B cell (primary cell): ENCODE measurements around the gene THADA. TPM values are rescaled to one million over a fixed set of nuclear protein-coding genes. Genes with fewer than 3 reads are reported as not detected.

Experiments
- ATAC-seq: fragments of 200-7000 bp; cut with Tn5 transposase; one replicate; pipeline ENCODE4 v1.10.0; 2021; ENCODE audit warnings: low read depth, mild to moderate bottlenecking, moderate number of reproducible peaks, moderate library complexity
- CTCF ChIA-PET: fragments of 350-600 bp; sonication (Branson Sonifier 250); formaldehyde crosslinking; loops from one replicate; lab custom pipeline; 2021; ENCODE audit warnings: antibody characterized with exemption, inconsistent platforms; lab: Charles Lee
- POLR2A ChIA-PET: fragments of 350-600 bp; sonication (Branson Sonifier 250); formaldehyde crosslinking; loops from one replicate; lab custom pipeline; 2021; ENCODE audit warnings: antibody characterized with exemption; lab: Charles Lee
- DNase-seq: peaks from one replicate; pipeline ENCODE4 v3.0.0; 2013
- H2AFZ ChIP-seq: 2 replicates; pipeline ENCODE4 v1.6.1; 2012; ENCODE audit warnings: mild to moderate bottlenecking, low read depth, low read length; ENCODE audit not compliant: insufficient read depth, poor library complexity, severe bottlenecking
- H3K27ac ChIP-seq, 2 donors: 1 replicate in 1 of 2; 2 replicates in 1 of 2; pipeline ENCODE4 v1.5.1; 2012 to 2013; ENCODE audit warnings: low read length in 2 of 2, mild to moderate bottlenecking in 2 of 2, moderate library complexity in 1 of 2
- H3K27me3 ChIP-seq, 4 experiments: fragments of 200-600 bp in 1 of 4; sonication (generic) in 1 of 4; replicated peaks in 1 of 4; 1 replicate in 2 of 4; 2 replicates in 2 of 4; pipeline versions ENCODE4 v1.6.1 to v1.7.0; 2013 to 2016; ENCODE audit warnings: low read length in 3 of 4, mild to moderate bottlenecking in 2 of 4, mixed read lengths in 1 of 4, moderate library complexity in 1 of 4; ENCODE audit not compliant: insufficient read depth in 4 of 4, control insufficient read depth in 3 of 4; ENCODE audit errors: control extremely low read depth in 1 of 4
- H3K36me3 ChIP-seq, 2 experiments: replicated peaks in 1 of 2; 1 replicate in 1 of 2; 2 replicates in 1 of 2; pipeline versions ENCODE4 v1.6.1 to v1.7.1; 2013; ENCODE audit warnings: low read length in 1 of 2; ENCODE audit not compliant: insufficient read depth in 2 of 2, control insufficient read depth in 1 of 2; ENCODE audit errors: control extremely low read depth in 1 of 2, extremely low read depth in 1 of 2
- H3K4me1 ChIP-seq, 2 donors: fragments of 200-600 bp in 1 of 2; sonication (generic) in 1 of 2; 1 replicate in 1 of 2; 2 replicates in 1 of 2; pipeline versions ENCODE4 v1.5.1 to v1.6.1; 2013 to 2017; ENCODE audit warnings: low read length in 2 of 2; ENCODE audit not compliant: control insufficient read depth in 2 of 2, insufficient read depth in 2 of 2
- H3K4me2 ChIP-seq: replicated peaks from 2 replicates; pipeline ENCODE3; 2012; ENCODE audit warnings: mild to moderate bottlenecking, low read depth, low read length; ENCODE audit not compliant: poor library complexity, severe bottlenecking
- H3K4me3 ChIP-seq, 5 experiments: fragments of 200-600 bp in 1 of 5; sonication (generic) in 1 of 5; 1 replicate in 3 of 5; 2 replicates in 2 of 5; pipeline versions ENCODE4 v1.5.1 to v1.7.0; 2011 to 2016; ENCODE audit warnings: low read length in 4 of 5, mild to moderate bottlenecking in 4 of 5, low read depth in 2 of 5, control low read depth in 1 of 5, moderate library complexity in 1 of 5; ENCODE audit not compliant: insufficient read depth in 1 of 5; ENCODE audit errors: control extremely low read depth in 1 of 5, extremely low read depth in 1 of 5
- H3K79me2 ChIP-seq: fragments of 200-600 bp; sonication (generic); one replicate; pipeline ENCODE4 v1.6.0; 2016; ENCODE audit warnings: low read length; ENCODE audit not compliant: control insufficient read depth, insufficient read depth
- H3K9ac ChIP-seq: fragments of 200-600 bp; sonication (generic); 2 replicates; pipeline ENCODE4 v1.6.1; 2017; ENCODE audit warnings: mild to moderate bottlenecking, low read length, moderate library complexity
- H3K9me3 ChIP-seq, 3 donors: one replicate each; pipeline versions ENCODE4 v1.6.1 to v1.7.1; 2013; ENCODE audit warnings: low read length in 2 of 3; ENCODE audit not compliant: control insufficient read depth in 2 of 3, insufficient read depth in 1 of 3; ENCODE audit errors: control extremely low read depth in 1 of 3
- H4K20me1 ChIP-seq: 2 replicates; pipeline ENCODE4 v1.6.0; 2012; ENCODE audit warnings: mild to moderate bottlenecking, low read length; ENCODE audit not compliant: insufficient read depth, control insufficient read depth, poor library complexity, severe bottlenecking
- H3K27ac Mint-ChIP-seq: one replicate; pipeline ENCODE4 v1.8.0; 2021; ENCODE audit warnings: mixed read lengths
- H3K27me3 Mint-ChIP-seq: one replicate; pipeline ENCODE4 v1.8.0; 2021; ENCODE audit warnings: mixed read lengths
- H3K4me1 Mint-ChIP-seq: one replicate; pipeline ENCODE4 v1.8.0; 2021; ENCODE audit warnings: mixed read lengths
- H3K4me3 Mint-ChIP-seq: one replicate; pipeline ENCODE4 v1.8.0; 2021; ENCODE audit warnings: mixed read lengths
- H3K9me3 Mint-ChIP-seq: one replicate; pipeline ENCODE4 v1.8.0; 2022; ENCODE audit warnings: mixed read lengths; ENCODE audit not compliant: insufficient read depth
- CTCF ChIP-seq: fragments of 200-600 bp; IDR thresholded peaks from one replicate; pipeline ENCODE4 v1.8.0; 2022; ENCODE audit warnings: antibody characterized with exemption, mild to moderate bottlenecking
- EZH2 ChIP-seq: IDR thresholded peaks from 2 replicates; pipeline ENCODE4 v1.6.1; 2012; ENCODE audit warnings: borderline replicate concordance, low read depth, mild to moderate bottlenecking, moderate library complexity, low read length; ENCODE audit not compliant: insufficient read depth, poor library complexity, severe bottlenecking
- WGBS: methylation state at CpG from one replicate; pipeline ENCODE4 v1.1.5; 2013; ENCODE audit warnings: missing lambda C conversion rate; ENCODE audit not compliant: insufficient coverage; 5-methylcytosine and 5-hydroxymethylcytosine counted together
- intact Hi-C: fragments of 100-400 bp; cut with micrococcal nuclease; formaldehyde crosslinking; loops from one replicate; pipeline ENCODE4 v1.10.0; 2022
- polyA plus RNA-seq: library from polyadenylated mRNA; depleted of rRNA; stranded (reverse); fragments of >200 nt; gene quantifications from 2 replicates; pipeline ENCODE4 v1.2.3, GENCODE V29; 2012
- total RNA-seq, 2 donors: library from RNA; stranded (reverse); fragments of 120-200 nt in 1 of 2; gene quantifications; 1 replicate in 1 of 2; 2 replicates in 1 of 2; pipeline versions ENCODE4 v1.2.3 to v1.2.4, GENCODE V29; 2013 to 2022

Gene THADA
- total and polyA plus RNA-seq, 2 donors (not counting 1 experiment from before 2014, with no cell fraction given), result 17.6 to 48.5 TPM

- peaks cover 34% of the 10 kb centered on the region for H4K20me1 ChIP-seq
- H3K4me1 ChIP-seq, result peaks cover 46 to 57% of the 10 kb centered on the region in 2 donors
- peaks cover 49% of the 10 kb centered on the region for H3K4me1 Mint-ChIP-seq
- peak overlapping the region; percentile 94 for H3K27ac Mint-ChIP-seq
- peaks cover 0 to 5% (median 0%) of the 10 kb centered on the region in 3 donors for H3K9me3 ChIP-seq
- peaks cover 0 to 30% of the 10 kb centered on the region in 2 experiments for H3K36me3 ChIP-seq
- peak overlapping the region; percentile 87 to 90 for H3K27ac ChIP-seq
- H2AFZ ChIP-seq, result no peak overlapping the region
- POLR2A ChIA-PET, result interaction anchor here (0.6 to 13.4 kb wide), 11 partner anchors 48 to 318 kb away, joined by 3 to 561 read pairs (median 7); no protein-coding TSS in a partner anchor
- intact Hi-C loops, result no loop called here
- no peaks in the 10 kb centered on the region for H3K27me3 Mint-ChIP-seq
- no peaks in the 10 kb centered on the region for H3K27me3 ChIP-seq
- no peaks in the 10 kb centered on the region for H3K9me3 Mint-ChIP-seq
- TF ChIP-seq EZH2 (no peak), CTCF (no peak)
- H3K4me3 ChIP-seq, result peak overlapping the region; percentile 42 to 92 (median 87)
- WGBS, result no CpG with 5 or more reads among the region's 8 CpGs
- peak overlapping the region; percentile 85 for H3K4me2 ChIP-seq
- peaks cover 72% of the 10 kb centered on the region for H3K79me2 ChIP-seq
- no peak for ATAC-seq
- DNase-seq, result peak; percentile 41
- CTCF ChIA-PET, result interaction anchor here (0.6 to 21.8 kb wide), 11 partner anchors 6 to 275 kb away, joined by 3 to 650 read pairs (median 13); partner anchors contain the start of gene ZFP36L2
- H3K9ac ChIP-seq, result peak overlapping the region; percentile 86
- peak overlapping the region; percentile 87 for H3K4me3 Mint-ChIP-seq
Measured at GRCh38 chr2:43222475-43223309, 373.1 kb downstream of the THADA start.
